Activated CD4-positive, alpha-beta memory T cell treated with anti-CD3 and anti-CD28 coated beads for 36 hours (primary cell): Measurements from ENCODE around the gene DNPH1. TPM values are rescaled to one million over a fixed set of nuclear protein-coding genes. Genes with fewer than 3 reads are reported as not detected.

Experiments used
- CTCF ChIA-PET: fragments of 350-600 bp; sonication (Branson Sonifier 250); formaldehyde crosslinking; loops from one replicate; lab custom pipeline; 2021; ENCODE audit warnings: antibody characterized with exemption, inconsistent platforms; lab: Charles Lee
- POLR2A ChIA-PET: fragments of 350-600 bp; sonication (Branson Sonifier 250); formaldehyde crosslinking; loops from one replicate; lab custom pipeline; 2021; ENCODE audit warnings: antibody characterized with exemption; lab: Charles Lee
- DNase-seq: peaks from one replicate; pipeline ENCODE4 v3.0.0-alpha.2; 2020
- H3K27ac Mint-ChIP-seq: one replicate; pipeline ENCODE4 v1.8.0; 2021; ENCODE audit warnings: mixed read lengths
- H3K27me3 Mint-ChIP-seq: one replicate; pipeline ENCODE4 v1.8.0; 2021; ENCODE audit warnings: mixed read lengths
- H3K36me3 Mint-ChIP-seq: one replicate; pipeline ENCODE4 v1.8.0; 2021; ENCODE audit warnings: mixed read lengths
- H3K4me1 Mint-ChIP-seq: one replicate; pipeline ENCODE4 v1.8.0; 2021; ENCODE audit warnings: low read depth, mixed read lengths
- H3K4me3 Mint-ChIP-seq: one replicate; pipeline ENCODE4 v1.8.0; 2021; ENCODE audit warnings: mild to moderate bottlenecking, mixed read lengths
- H3K9me3 Mint-ChIP-seq: one replicate; pipeline ENCODE4 v1.8.0; 2021; ENCODE audit warnings: mixed read lengths
- intact Hi-C: fragments of 100-400 bp; cut with micrococcal nuclease; formaldehyde crosslinking; loops from one replicate; pipeline ENCODE4 v1.15.1; 2023
- total RNA-seq, 2 experiments: library from RNA; stranded (reverse); gene quantifications; one replicate each; pipeline ENCODE4 v1.2.3, GENCODE V29; 2021

The DNPH1 gene
- total RNA-seq, 2 experiments from 2014 or later, result 57.5 to 57.9 TPM

- H3K27ac Mint-ChIP-seq, result no peak overlapping the region
- CTCF ChIA-PET, result no interaction called here
- no peaks in the 10 kb centered on the region for H3K9me3 Mint-ChIP-seq
- POLR2A ChIA-PET, result interaction anchor here (0.7 kb wide), 1 partner anchor 290 kb away, joined by 3 read pairs; no protein-coding TSS in a partner anchor
- H3K36me3 Mint-ChIP-seq, result peaks cover 21% of the 10 kb centered on the region
- H3K27me3 Mint-ChIP-seq, result no peaks in the 10 kb centered on the region
- DNase-seq, result no peak
- intact Hi-C loops, result no loop called here
- H3K4me3 Mint-ChIP-seq, result no peak overlapping the region
- H3K4me1 Mint-ChIP-seq, result no peaks in the 10 kb centered on the region
Measured at GRCh38 chr6:43203718-43204095, 25.6 kb downstream of the DNPH1 start.

- Mint-ChIP-seq H3K4me3 (no peak overlapping the region), H3K36me3 (peaks cover 21% of the 10 kb centered on the region), H3K27me3 (no peaks in the 10 kb centered on the region), H3K27ac (no peak overlapping the region), H3K4me1 (no peaks in the 10 kb centered on the region), H3K9me3 (no peaks in the 10 kb centered on the region)
- POLR2A ChIA-PET, result interaction anchor here (0.7 kb wide), 1 partner anchor 289 kb away, joined by 3 read pairs; no protein-coding TSS in a partner anchor
- DNase-seq, result no peak
- CTCF ChIA-PET, result no interaction called here
- intact Hi-C loops, result no loop called here
Measured at GRCh38 chr6:43203029-43203717, 26.1 kb downstream of the DNPH1 start.

- ChIA-PET POLR2A (no interaction called here), CTCF (interaction anchor here (1.5 kb wide), 1 partner anchor 303 kb away, joined by 3 read pairs; no protein-coding TSS in a partner anchor)
- no peaks in the 10 kb centered on the region for H3K9me3 Mint-ChIP-seq
- no peak overlapping the region for H3K27ac Mint-ChIP-seq
- H3K27me3 Mint-ChIP-seq, result no peaks in the 10 kb centered on the region
- H3K4me3 Mint-ChIP-seq, result no peak overlapping the region
- no peaks in the 10 kb centered on the region for H3K4me1 Mint-ChIP-seq
- H3K36me3 Mint-ChIP-seq, result peaks cover 21% of the 10 kb centered on the region
- intact Hi-C loops, result no loop called here
- no peak for DNase-seq
Measured at GRCh38 chr6:43202451-43202850, 26.8 kb downstream of the DNPH1 start.

GRCh38 chr6:43200541-43200940, 28.7 kb downstream of the DNPH1 start:
- Mint-ChIP-seq H3K27ac (no peak overlapping the region), H3K4me1 (no peaks in the 10 kb centered on the region), H3K4me3 (no peak overlapping the region), H3K27me3 (no peaks in the 10 kb centered on the region), H3K9me3 (no peaks in the 10 kb centered on the region), H3K36me3 (peaks cover 21% of the 10 kb centered on the region)
- POLR2A ChIA-PET, result no interaction called here
- DNase-seq, result no peak
- CTCF ChIA-PET, result no interaction called here
- intact Hi-C loops, result no loop called here

DNA sequence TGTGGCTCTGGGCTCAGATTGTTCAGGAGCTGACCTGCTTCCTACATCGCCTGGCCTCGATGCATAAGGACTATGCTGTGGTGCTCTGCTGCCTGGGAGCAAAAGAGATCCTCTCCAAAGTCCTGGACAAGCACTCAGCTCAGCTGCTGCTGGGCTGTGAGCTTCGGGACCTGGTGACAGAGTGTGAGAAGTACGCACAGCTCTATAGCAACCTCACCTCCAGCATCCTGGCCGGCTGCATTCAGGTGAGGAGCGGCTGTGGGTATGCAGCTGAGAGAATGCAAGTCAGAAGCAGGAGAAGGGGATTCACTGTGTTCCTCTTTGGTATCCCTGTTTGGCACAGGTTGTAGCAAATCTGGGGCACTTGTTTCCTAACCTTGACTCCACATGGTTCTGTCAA, 29.4 kb downstream of the DNPH1 start:
- POLR2A ChIA-PET, result no interaction called here
- Mint-ChIP-seq H3K4me3 (no peak overlapping the region), H3K27me3 (no peaks in the 10 kb centered on the region), H3K27ac (no peak overlapping the region), H3K9me3 (no peaks in the 10 kb centered on the region), H3K36me3 (peaks cover 19% of the 10 kb centered on the region), H3K4me1 (no peaks in the 10 kb centered on the region)
- CTCF ChIA-PET, result interaction anchor here (0.6 kb wide), 1 partner anchor 288 kb away, joined by 3 read pairs; no protein-coding TSS in a partner anchor
- intact Hi-C loops, result no loop called here
- DNase-seq, result no peak

GRCh38 chr6:43196337-43196736, 32.9 kb downstream of the DNPH1 start:
- Mint-ChIP-seq H3K9me3 (no peaks in the 10 kb centered on the region), H3K27ac (no peak overlapping the region), H3K27me3 (no peaks in the 10 kb centered on the region), H3K36me3 (peaks cover 29% of the 10 kb centered on the region), H3K4me1 (peaks cover 2% of the 10 kb centered on the region), H3K4me3 (no peak overlapping the region)
- DNase-seq, result no peak
- ChIA-PET CTCF (no interaction called here), POLR2A (no interaction called here)
- intact Hi-C loops, result no loop called here

DNA sequence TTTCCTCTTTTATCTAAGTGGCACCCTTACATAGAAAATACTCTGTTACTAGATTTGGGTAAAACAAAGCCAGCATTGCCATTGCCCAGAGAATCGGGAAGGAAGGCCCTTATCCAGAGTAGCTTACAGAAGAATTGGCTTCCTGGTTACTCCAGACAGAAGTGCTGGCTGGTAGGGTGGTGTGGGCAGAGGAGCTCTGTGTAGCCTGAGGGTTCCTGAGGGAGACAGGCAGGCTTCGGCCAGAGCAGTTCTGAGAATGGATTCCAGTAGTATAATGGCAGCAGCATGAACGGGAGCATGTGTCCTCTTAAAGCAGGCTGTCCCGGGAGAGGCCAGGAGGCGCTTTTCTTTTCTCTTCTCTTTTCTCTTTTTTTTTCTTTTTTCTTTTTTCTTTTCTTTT, 35.4 kb downstream of the DNPH1 start:
- Mint-ChIP-seq H3K27me3 (no peaks in the 10 kb centered on the region), H3K4me1 (peaks cover 9% of the 10 kb centered on the region), H3K36me3 (peaks cover 21% of the 10 kb centered on the region), H3K27ac (no peak overlapping the region), H3K4me3 (no peak overlapping the region), H3K9me3 (no peaks in the 10 kb centered on the region)
- POLR2A ChIA-PET, result no interaction called here
- CTCF ChIA-PET, result no interaction called here
- DNase-seq, result no peak
- intact Hi-C loops, result no loop called here

GRCh38 chr6:43192911-43193310, 36.4 kb downstream of the DNPH1 start:
- intact Hi-C loops, result no loop called here
- CTCF ChIA-PET, result no interaction called here
- POLR2A ChIA-PET, result no interaction called here
- DNase-seq, result no peak
- no peak overlapping the region for H3K4me3 Mint-ChIP-seq
- H3K9me3 Mint-ChIP-seq, result no peaks in the 10 kb centered on the region
- no peaks in the 10 kb centered on the region for H3K27me3 Mint-ChIP-seq
- peaks cover 9% of the 10 kb centered on the region for H3K4me1 Mint-ChIP-seq
- peaks cover 26% of the 10 kb centered on the region for H3K36me3 Mint-ChIP-seq
- no peak overlapping the region for H3K27ac Mint-ChIP-seq

DNA sequence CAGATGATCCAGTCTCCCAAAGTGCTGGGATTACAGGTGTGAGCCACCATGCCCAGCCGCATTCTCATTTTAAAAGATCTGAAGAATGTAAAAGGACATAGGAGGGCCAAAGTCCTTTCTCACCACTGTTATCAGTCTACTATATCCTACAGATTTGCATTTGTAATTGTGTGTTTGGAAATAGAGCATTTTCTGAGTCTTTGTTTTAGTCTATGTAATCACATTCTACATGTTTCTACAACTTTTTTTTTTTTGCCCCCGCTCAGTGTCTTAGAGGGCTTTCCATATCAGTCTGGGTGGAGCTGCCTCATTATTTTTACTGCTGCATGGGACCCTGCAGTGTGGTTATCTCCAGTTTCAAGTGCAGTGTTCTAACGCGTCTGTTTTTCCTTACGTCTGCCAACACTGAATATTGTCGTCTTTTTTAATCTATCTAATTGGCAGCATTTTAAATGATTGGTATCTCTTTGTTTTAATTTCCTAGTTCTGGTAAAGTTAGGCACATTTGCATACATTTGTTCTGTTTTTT, 39.4 kb downstream of the DNPH1 start:
- Mint-ChIP-seq H3K9me3 (no peaks in the 10 kb centered on the region), H3K27me3 (no peaks in the 10 kb centered on the region), H3K27ac (no peak overlapping the region), H3K4me1 (peaks cover 23% of the 10 kb centered on the region), H3K36me3 (peaks cover 28% of the 10 kb centered on the region), H3K4me3 (no peak overlapping the region)
- DNase-seq, result no peak
- intact Hi-C loops, result no loop called here
- CTCF ChIA-PET, result no interaction called here
- POLR2A ChIA-PET, result no interaction called here

GRCh38 chr6:43188426-43188825, 40.9 kb downstream of the DNPH1 start:
- POLR2A ChIA-PET, result interaction anchor here (1.2 kb wide), 1 partner anchor 18 kb away, joined by 8 read pairs; no protein-coding TSS in a partner anchor

GRCh38 chr6:43187821-43188220, 41.5 kb downstream of the DNPH1 start:
- intact Hi-C loops, result no loop called here
- ChIA-PET POLR2A (interaction anchor here (0.9 to 1.2 kb wide), 2 partner anchors 13 to 18 kb away, joined by 5 to 8 read pairs; no protein-coding TSS in a partner anchor), CTCF (no interaction called here)
- H3K4me1 Mint-ChIP-seq, result peaks cover 42% of the 10 kb centered on the region
- H3K4me3 Mint-ChIP-seq, result no peak overlapping the region
- H3K27ac Mint-ChIP-seq, result no peak overlapping the region
- H3K27me3 Mint-ChIP-seq, result no peaks in the 10 kb centered on the region
- no peak for DNase-seq
- H3K9me3 Mint-ChIP-seq, result no peaks in the 10 kb centered on the region
- H3K36me3 Mint-ChIP-seq, result peaks cover 16% of the 10 kb centered on the region

More at GRCh38 chr6:43188426-43188825, 40.9 kb downstream of the DNPH1 start:
- H3K4me1 Mint-ChIP-seq, result peaks cover 36% of the 10 kb centered on the region
- H3K4me3 Mint-ChIP-seq, result no peak overlapping the region
- CTCF ChIA-PET, result no interaction called here
- DNase-seq, result no peak
- intact Hi-C loops, result no loop called here
- peaks cover 22% of the 10 kb centered on the region for H3K36me3 Mint-ChIP-seq
- H3K27me3 Mint-ChIP-seq, result no peaks in the 10 kb centered on the region
- H3K27ac Mint-ChIP-seq, result no peak overlapping the region
- H3K9me3 Mint-ChIP-seq, result no peaks in the 10 kb centered on the region

- Mint-ChIP-seq H3K4me3 (no peak overlapping the region), H3K9me3 (no peaks in the 10 kb centered on the region), H3K27ac (no peak overlapping the region), H3K4me1 (peaks cover 45% of the 10 kb centered on the region), H3K27me3 (no peaks in the 10 kb centered on the region), H3K36me3 (peaks cover 13% of the 10 kb centered on the region)
- POLR2A ChIA-PET, result no interaction called here
- CTCF ChIA-PET, result no interaction called here
- DNase-seq, result no peak
- intact Hi-C loops, result no loop called here
Measured at GRCh38 chr6:43186706-43187105, 42.6 kb downstream of the DNPH1 start.

DNA sequence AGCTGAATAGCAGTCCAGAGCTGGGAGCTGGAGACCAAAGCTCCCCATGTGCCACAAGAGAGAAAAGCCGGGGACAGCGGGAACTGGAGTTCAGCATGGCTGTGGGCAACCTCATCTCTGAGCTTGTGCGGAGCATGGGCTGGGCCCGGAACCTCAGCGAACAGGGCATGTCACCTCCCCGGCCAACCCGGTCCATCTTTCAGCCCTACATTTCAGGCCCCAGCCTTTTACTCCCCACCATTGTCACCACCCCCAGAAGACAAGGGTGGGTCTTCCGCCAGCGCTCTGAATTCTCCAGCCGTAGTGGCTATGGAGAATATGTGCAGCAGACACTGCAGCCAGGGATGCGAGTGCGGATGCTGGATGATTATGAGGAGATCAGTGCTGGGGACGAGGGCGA, 43.3 kb downstream of the DNPH1 start:
- Mint-ChIP-seq H3K36me3 (peaks cover 13% of the 10 kb centered on the region), H3K27me3 (no peaks in the 10 kb centered on the region), H3K27ac (no peak overlapping the region), H3K9me3 (no peaks in the 10 kb centered on the region), H3K4me1 (peaks cover 51% of the 10 kb centered on the region), H3K4me3 (no peak overlapping the region)
- no peak for DNase-seq
- POLR2A ChIA-PET, result no interaction called here
- intact Hi-C loops, result no loop called here
- CTCF ChIA-PET, result no interaction called here
